Dedifferentiated amniotic fluid mesenchymal stem cell (primary cell): ENCODE data around the gene RBM4.

Experiments used
- DNase-seq: peaks from one replicate; pipeline ENCODE4 v3.0.0-alpha.2; 2016; ENCODE audit errors: extremely low spot score

The RBM4 gene

GRCh38 chr11:66651016-66651415 lies 12.5 kb downstream of the RBM4 start:
- no peak for DNase-seq

GRCh38 chr11:66652651-66653050 lies 14.1 kb downstream of the RBM4 start:
- no peak for DNase-seq

GRCh38 chr11:66653123-66653522 lies 14.6 kb downstream of the RBM4 start:
- no peak for DNase-seq

DNA sequence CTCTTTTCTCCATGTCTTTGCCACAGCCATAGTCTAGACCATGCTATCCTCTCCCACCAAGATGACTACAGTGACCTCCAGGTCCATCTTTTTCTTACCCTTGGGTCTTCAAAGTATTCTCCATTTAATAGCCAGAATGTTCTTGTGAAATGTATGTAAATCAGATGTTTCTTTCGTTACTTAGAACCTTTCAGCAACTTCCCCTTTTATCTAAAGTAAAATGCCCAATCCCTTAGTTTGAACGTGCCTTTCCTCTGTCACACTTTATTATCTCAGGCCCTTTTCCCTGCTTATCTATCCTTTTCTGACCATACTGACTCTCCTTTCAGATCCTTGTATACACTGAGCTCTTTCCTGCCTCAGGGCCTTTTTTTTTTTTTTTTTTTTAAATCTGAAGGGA lies 21.3 kb downstream of the RBM4 start:
- DNase-seq: no peak

GRCh38 chr11:66663741-66664296 lies 25.3 kb downstream of the RBM4 start:
- no peak for DNase-seq

DNA sequence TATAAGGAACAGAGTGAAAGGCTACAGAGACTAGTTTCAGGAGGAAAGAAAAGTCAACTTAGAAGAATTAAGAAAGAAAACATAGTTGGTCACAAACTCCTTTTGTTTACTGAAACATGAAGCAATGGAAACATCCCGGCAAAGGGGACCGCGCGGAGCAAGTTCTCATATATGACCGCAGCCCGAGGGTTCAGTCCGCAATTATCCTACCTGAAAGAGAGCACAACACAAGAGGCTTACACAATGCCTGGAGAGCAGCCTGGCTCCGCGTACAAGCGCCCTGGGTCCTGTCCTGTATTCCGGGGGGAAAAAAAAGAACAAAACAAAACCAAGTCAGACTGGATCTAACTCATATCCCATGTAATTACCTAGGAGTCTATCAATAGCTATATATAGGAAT lies 26.9 kb downstream of the RBM4 start:
- no peak for DNase-seq

DNA sequence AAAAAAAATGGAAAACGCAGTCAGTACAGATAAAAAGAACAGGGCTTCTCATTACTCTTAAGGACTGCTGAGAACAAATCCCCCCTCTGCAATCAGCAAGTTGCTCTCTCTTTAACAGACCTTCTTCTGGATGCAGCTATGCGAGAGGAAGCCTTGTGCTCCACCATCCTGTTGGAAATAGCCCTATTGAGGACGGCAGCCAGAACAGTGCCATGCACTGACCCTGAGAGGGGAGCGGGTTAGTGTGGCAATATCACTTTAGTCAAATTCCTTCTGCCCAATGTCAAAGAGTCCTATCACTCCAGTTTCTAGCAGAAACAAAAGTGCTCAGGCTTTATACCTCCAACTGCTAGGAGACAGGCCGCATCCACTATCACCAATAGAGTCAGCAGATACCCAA lies 32.3 kb downstream of the RBM4 start:
- DNase-seq: no peak

DNA sequence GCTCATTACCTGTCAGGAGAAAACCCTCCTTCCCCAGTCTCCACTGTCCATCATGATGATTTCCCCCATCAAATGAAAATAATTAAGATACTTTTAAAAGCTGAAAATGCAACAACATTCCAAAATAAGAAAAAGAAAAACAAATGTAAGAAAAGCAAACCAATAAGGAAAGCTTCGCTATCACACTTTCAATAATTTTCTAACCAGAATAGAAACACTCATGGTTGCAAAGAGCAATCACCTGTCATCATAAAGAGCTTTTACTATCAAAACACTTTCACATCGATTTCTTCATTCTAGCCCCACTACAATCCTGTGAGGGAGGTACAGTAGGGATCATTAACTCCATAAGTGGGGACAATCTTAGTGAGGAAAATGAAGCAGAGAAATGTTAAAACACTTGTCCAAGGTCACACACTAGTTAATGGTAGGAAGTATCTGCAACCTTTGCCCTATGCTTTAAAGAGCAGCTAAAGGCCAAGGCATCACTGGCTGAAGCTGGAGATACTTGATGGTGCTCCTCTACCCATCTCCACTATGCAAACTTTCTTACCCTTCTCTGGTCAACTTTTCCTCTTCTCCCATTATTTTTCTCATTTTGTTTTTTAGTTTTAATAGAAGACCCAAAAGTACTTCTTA lies 36.6 kb downstream of the RBM4 start:
- DNase-seq: no peak

DNA sequence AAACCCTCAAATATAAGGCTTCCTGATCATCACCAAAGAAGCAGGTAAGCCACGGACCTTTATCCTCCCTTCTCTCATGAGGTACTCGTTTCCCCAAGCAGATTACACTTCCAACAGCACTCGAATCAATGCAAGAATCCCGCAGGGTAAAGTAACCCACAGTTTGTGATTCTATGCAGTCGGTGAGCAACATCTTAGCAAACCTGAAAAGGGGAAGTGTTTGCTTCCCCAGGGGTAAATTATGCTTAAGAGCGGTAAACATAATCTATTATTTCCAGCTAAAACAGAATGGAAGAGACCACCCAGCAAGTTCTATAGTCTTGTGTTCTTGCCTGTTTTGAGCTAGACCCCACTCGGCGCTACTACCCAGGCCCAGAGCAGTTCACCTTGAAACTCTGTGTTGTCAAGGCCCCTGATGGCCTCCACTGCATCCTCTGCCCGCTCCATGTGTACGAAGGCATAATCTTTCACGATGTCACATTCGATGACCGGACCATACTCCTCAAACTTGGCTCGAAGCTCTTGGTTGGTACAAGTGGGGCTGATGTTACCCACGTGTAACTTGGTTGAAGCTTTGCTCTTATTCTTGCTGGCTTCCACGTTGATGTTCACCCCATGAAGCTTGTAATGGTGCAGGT lies 37.9 kb downstream of the RBM4 start:
- DNase-seq: no peak

DNA sequence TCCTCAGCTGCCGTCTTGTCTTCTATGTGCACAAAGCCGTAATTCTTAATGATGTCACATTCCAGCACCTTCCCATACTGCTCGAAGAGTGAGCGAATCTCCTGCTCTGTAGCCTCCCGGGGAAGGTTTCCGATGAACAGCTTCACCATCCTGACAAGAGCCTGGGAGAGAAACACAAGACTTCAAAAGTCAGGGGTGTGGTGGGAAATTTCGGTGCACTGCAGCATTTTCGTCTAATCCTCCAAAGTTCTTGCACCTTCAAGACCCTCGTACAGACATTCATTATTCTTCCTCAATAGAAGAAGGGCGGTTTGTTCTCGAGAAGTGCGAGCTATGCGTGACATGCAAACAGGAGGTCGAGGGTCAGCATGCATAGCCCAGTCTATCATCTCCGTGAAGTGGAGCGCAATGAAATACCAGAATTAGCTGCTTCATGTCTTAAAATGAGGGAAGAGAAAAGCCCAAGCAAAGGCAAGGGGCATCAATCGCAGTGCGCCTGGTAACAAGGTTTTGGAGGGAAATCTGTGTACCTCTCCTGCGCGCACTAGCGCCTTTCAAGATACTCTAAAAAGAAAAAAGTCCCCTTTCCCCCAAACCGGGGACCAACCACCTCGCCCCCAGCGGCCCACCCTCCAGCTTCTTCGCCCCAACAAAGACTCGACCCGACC lies 38.6 kb downstream of the RBM4 start:
- DNase-seq: no peak

- peak; percentile 94 for DNase-seq
Measured at GRCh38 chr11:66677599-66678375, 39.3 kb downstream of the RBM4 start, which contains the start of gene RBM4B. Gene RBM4B (minus strand): TSS chr11:66677887. CDS start chr11:66677079, 808 bp downstream.

DNA sequence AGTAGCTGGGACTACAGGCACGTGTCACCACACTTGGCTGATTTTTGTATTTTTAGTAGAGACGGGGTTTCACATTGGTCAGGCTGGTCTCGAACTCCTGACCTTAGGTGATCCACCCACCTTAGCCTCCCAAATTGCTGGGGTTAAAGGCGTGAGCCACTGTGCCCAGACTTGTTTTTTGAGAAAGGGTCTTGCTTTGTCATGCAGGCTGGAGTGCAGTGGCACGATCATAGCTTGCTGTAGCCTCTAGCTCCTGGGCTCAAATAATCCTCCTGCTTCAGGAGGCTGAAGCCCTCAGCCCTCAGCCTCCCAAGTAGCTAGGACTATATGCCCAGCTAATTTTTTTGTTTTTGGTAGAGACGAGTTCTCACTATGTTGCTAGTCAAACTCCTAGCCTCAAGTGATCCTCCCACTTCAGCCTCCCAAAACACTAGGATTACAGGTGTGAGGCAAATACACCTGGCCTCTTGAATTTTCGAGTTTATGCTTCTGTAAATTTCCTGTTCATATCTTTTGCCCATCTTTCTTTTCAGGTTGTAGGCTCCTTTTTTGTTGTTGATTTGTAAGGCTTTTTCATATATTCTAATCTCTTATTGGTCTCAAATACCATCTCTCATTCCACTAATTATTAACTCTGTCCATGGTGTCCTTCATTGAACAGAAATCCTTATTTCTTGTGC lies 42.6 kb downstream of the RBM4 start:
- no peak for DNase-seq

DNA sequence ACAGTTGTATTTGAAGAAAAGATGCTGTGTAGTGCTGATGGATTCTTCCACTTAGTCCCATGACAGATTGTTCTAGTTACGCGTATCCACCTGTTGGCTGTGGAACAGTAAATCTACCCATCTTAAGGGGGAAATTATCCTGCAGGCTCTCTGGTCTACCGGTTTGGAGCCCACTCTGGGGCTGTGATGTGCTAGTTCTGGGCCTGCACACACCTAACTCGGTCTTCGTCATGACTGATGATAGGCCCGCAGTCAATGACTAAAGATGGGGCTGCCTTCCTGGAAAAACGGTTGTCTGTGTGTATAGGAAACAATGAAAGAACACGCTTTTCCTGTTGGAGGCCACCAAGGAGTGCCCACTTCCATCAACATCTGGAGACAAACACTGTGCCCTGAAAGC lies 45.4 kb downstream of the RBM4 start:
- no peak for DNase-seq

DNA sequence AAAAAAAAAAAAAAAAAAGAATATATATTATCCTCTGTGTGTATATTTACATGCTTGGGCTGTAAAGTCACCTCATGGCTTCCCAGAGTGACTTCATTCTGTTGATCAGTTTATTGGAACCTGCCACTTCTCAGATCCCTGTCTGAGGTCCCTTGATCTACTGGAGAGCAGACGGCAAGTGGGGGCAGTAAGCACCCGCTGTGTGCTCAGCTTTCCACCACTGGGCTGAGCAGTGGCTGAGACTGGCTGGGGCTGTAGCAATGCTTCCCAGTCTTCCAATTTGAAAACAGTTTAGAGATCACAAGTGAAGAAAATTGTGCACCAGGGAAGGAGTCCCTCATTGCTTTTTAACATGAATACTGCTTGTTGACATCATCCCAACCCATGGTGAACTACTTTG lies 46.1 kb downstream of the RBM4 start:
- DNase-seq: no peak

DNA sequence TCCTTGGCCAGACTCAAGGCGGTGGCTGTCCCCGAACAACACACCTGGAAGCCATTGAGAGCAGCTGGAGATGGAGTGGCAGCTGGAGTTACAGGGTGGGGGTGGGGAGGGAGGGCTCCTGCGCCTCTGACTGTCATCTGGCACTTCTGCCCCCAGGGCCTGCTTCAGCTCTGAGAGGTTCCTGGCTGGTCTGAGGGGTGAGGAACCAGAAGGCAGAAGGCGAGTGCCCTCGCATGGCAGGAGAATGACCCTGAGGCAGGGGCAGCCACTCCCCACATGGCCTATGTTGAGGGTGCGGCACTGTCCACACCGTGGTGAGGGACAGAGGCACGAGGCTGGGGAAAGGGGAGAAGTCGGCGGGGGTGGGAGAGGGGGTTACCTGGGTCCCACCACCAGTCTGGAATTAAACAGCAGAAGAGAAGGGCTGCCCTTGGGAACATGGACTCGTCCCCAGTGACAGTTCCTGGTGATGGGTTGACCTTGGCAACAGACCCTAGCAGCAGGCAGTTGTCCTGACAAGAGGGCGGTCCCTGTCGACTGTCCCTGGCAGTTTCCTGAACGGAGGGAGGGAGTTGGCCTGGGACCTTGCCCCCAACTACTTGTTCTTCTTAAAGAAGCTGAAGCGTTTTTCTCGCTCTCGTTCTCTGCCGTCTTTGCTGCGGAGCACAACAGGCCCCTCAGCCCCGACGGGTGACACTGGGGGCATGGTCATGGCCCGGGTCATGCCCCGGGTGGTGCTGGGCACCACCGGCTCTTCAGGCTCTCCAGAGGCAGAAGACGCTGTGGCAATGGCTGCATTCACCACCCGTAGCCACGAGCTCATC lies 47.0 kb downstream of the RBM4 start:
- DNase-seq: no peak

GRCh38 chr11:66686100-66686785 lies 47.7 kb downstream of the RBM4 start:
- DNase-seq: no peak

DNA sequence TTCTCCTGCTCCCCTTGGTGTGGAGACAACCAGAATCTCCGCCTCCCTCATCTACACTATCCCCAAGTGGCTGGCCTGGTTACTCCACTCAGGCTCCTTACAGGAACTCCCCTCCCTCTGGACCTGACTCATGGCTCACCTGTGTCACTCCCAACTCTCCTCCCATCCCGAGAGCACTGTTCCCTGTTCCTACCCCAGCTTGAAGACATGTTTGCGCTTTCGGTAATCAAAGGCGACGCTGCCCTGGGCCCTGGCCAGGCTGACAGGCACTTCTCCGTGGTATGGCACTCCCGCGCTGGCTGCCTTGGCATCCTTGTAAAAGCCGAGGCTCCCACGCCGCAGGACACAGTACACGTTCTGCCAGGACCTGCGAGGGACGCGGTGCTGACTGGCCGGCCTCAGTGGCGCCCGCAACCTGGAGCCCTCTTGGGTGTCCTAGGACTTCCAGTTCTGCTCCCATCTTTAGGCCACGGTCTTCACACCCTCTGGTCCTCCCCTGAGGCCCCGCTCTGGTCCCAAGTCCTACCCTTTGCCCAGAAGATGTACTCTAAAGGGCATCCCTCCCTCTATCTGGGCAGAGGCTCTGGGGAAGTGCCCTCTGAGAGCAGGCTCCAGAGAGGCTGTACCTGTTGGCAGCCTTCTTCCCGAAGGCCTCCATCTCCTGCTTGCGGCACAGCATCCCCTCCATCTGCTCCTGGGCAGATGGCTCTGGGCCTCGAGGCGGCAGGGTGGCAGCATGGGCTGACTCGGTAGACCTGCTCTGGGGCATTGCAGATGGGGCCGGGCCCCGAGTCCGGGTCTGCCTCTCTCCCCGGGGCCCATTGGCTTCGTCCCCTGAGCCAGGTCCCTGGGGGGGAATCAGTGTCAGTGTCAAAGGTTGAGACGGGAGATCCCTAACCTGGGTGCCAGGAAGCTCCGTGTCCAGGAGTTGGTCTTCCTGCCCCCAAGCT lies 48.6 kb downstream of the RBM4 start:
- DNase-seq: no peak

GRCh38 chr11:66687831-66688281 lies 49.4 kb downstream of the RBM4 start:
- no peak for DNase-seq
